ENCODE data around the gene CYP2D6. TPM values are rescaled to one million over a fixed set of nuclear protein-coding genes. Genes with fewer than 3 reads are reported as not detected.

CYP2D6 gene
- total RNA-seq, 1 experiment from 2014 or later, result 0.55 TPM

DNA sequence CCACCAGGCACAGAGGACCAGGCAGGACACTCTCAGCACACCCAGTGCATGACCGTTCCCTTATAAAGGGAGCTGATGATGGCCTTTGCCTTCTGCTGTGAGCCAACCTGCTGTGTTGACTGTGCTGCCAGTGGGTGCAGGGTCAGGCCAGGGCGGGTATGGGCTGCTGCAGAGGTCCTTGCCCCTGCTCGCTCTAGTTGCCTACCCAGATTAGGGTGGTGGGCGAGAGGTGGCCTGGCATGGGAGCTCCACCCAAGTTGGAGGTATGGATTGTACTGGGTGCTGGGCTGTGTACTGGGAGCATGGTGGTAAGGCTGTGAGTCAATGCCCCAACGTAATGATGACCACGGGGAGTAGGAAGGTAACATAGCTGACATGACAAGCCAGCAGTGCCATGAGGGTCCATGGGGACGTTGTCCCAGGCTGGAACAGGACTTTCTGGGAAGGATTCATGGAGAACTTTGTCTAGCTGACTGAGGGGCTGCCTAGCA lies 24.5 kb upstream of the CYP2D6 start:
- Histone ChIP-seq H3K36me3 (ENCODE audit: low read depth, low read length) (no peaks in the 10 kb centered on the region), H2AFZ (ENCODE audit: low read length) (no peak overlapping the region), H3K27me3 (ENCODE audit: low read length) (no peaks in the 10 kb centered on the region), H3K9me2 (replicated peaks; ENCODE audit: low read length) (no peaks in the 10 kb centered on the region), H3K27ac (ENCODE audit: low read length) (no peak overlapping the region), H4K20me1 (ENCODE audit: low read length) (no peaks in the 10 kb centered on the region), H3K9me3 (ENCODE audit: low read length) (no peaks in the 10 kb centered on the region), H3F3A (ENCODE audit: low read length, unreplicated experiment) (no peaks in the 10 kb centered on the region), H3K4me2 (ENCODE audit: low read length) (no peak overlapping the region), H3K9ac (ENCODE audit: low read length) (no peak overlapping the region), H3K4me1 (ENCODE audit: insufficient read depth, low read length) (no peaks in the 10 kb centered on the region), H3K79me2 (ENCODE audit: low read length) (no peaks in the 10 kb centered on the region), H3K4me3 (ENCODE audit: low read length) (no peak overlapping the region)
- DNase-seq (no peak), ATAC-seq (no peak)
- no TSS peak for BruUV-seq (replicated peaks)
- CTCF ChIA-PET, result no interaction called here
- intact Hi-C loops (cut with micrococcal nuclease), result no loop called here
- TF ChIP-seq EZH2phosphoT487 (IDR thresholded peaks at IDR 0.05; ENCODE audit: borderline replicate concordance, low read length) (no peak), EZH2 (IDR thresholded peaks at IDR 0.05; ENCODE audit: low read length, unreplicated experiment) (no peak), CTCF (conservative IDR thresholded peaks at IDR 0.05; ENCODE audit: low read depth, low read length) (no peak)
- POLR2A ChIA-PET (ENCODE audit: unreplicated experiment), result no interaction called here

GRCh38 chr22:42154293-42155052 lies 23.9 kb upstream of the CYP2D6 start:
- Histone ChIP-seq H3K36me3 (ENCODE audit: low read depth, low read length) (no peaks in the 10 kb centered on the region), H4K20me1 (ENCODE audit: low read length) (no peaks in the 10 kb centered on the region), H3K9me3 (ENCODE audit: low read length) (no peaks in the 10 kb centered on the region), H3K9me2 (replicated peaks; ENCODE audit: low read length) (no peaks in the 10 kb centered on the region), H3K4me1 (ENCODE audit: insufficient read depth, low read length) (no peaks in the 10 kb centered on the region), H3F3A (ENCODE audit: low read length, unreplicated experiment) (no peaks in the 10 kb centered on the region), H3K79me2 (ENCODE audit: low read length) (no peaks in the 10 kb centered on the region), H3K4me3 (ENCODE audit: low read length) (no peak overlapping the region), H3K27me3 (ENCODE audit: low read length) (no peaks in the 10 kb centered on the region), H2AFZ (ENCODE audit: low read length) (no peak overlapping the region), H3K9ac (ENCODE audit: low read length) (no peak overlapping the region), H3K27ac (ENCODE audit: low read length) (no peak overlapping the region), H3K4me2 (ENCODE audit: low read length) (no peak overlapping the region)
- intact Hi-C loops (cut with micrococcal nuclease), result no loop called here
- ATAC-seq (no peak), DNase-seq (no peak)
- POLR2A ChIA-PET (ENCODE audit: unreplicated experiment), result no interaction called here
- TF ChIP-seq CTCF (conservative IDR thresholded peaks at IDR 0.05; ENCODE audit: low read depth, low read length) (no peak), EZH2 (IDR thresholded peaks at IDR 0.05; ENCODE audit: low read length, unreplicated experiment) (no peak), EZH2phosphoT487 (IDR thresholded peaks at IDR 0.05; ENCODE audit: borderline replicate concordance, low read length) (no peak)
- no TSS peak for BruUV-seq (replicated peaks)
- CTCF ChIA-PET, result no interaction called here

DNA sequence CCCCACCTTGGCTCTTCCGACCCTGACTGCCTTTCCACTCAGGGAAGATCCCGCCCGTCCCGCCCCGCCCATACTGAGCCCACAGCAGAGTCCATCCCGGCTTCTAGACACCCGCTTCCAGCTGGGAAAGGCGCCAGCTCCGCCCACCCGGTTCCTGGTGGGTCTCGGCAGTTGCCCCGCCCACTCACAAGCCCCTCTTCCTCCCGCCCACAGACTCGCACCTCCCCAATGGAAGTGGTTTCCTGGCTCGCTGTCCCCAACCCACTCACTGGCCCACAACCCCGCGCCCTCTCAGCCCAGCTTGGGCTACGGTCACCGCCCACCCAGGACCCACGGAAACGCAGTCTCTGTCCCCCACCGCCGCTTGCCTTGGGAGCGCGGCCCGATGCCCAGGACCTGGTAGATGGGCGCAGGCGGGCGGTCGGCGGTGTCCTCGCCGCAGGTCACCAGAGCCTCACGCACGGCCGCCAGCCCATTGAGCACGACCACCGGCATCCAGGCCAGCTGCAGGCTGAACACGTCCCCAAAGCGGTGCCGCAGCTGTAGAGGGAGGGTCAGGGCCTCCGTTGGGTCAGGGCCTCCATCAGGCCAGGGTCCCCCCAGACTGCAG lies 22.2 kb upstream of the CYP2D6 start:
- no peak for TF ChIP-seq CTCF (conservative IDR thresholded peaks at IDR 0.05; ENCODE audit: low read depth, low read length)
- TF ChIP-seq EZH2 (IDR thresholded peaks at IDR 0.05; ENCODE audit: low read length, unreplicated experiment), result no peak
- no peak for TF ChIP-seq EZH2phosphoT487 (IDR thresholded peaks at IDR 0.05; ENCODE audit: borderline replicate concordance, low read length)
- H3K36me3 ChIP-seq (ENCODE audit: low read depth, low read length), result no peaks in the 10 kb centered on the region
- H3K27me3 ChIP-seq (ENCODE audit: low read length), result no peaks in the 10 kb centered on the region
- no peaks in the 10 kb centered on the region for H3K9me3 ChIP-seq (ENCODE audit: low read length)
- H3K9ac ChIP-seq (ENCODE audit: low read length), result no peak overlapping the region
- no peaks in the 10 kb centered on the region for H3F3A ChIP-seq (ENCODE audit: low read length, unreplicated experiment)
- no peaks in the 10 kb centered on the region for H3K79me2 ChIP-seq (ENCODE audit: low read length)
- no peaks in the 10 kb centered on the region for H3K4me1 ChIP-seq (ENCODE audit: insufficient read depth, low read length)
- intact Hi-C loops (cut with micrococcal nuclease), result no loop called here
- no peak overlapping the region for H3K27ac ChIP-seq (ENCODE audit: low read length)
- DNase-seq (no peak), ATAC-seq (no peak)
- CTCF ChIA-PET, result no interaction called here
- H3K4me2 ChIP-seq (ENCODE audit: low read length), result no peak overlapping the region
- H4K20me1 ChIP-seq (ENCODE audit: low read length), result no peaks in the 10 kb centered on the region
- BruUV-seq (replicated peaks), result no TSS peak
- no peak overlapping the region for H3K4me3 ChIP-seq (ENCODE audit: low read length)
- no peaks in the 10 kb centered on the region for H3K9me2 ChIP-seq (replicated peaks; ENCODE audit: low read length)
- POLR2A ChIA-PET (ENCODE audit: unreplicated experiment), result no interaction called here
- no peak overlapping the region for H2AFZ ChIP-seq (ENCODE audit: low read length)
